Endothelial cell of umbilical vein (primary cell): ENCODE results near the gene SLC25A1. TPM values are rescaled to one million over a fixed set of nuclear protein-coding genes. Genes with fewer than 3 reads are reported as not detected.

Experiments
- BruUV-seq: library from RNA; stranded (reverse); fragments of 400-500 nt; replicated peaks from 2 replicates; lab custom pipeline; 2021; lab: Mats Ljungman, UMichigan
- CTCF ChIA-PET: fragments of 300-600, 350-600 bp; sonication (Branson Sonifier 250); formaldehyde crosslinking; loops from one replicate; lab custom pipeline; 2021; ENCODE audit warnings: antibody characterized with exemption, inconsistent platforms; lab: Charles Lee
- POLR2A ChIA-PET: fragments of 300-600, 350-600 bp; sonication (Branson Sonifier 250); formaldehyde crosslinking; loops from one replicate; lab custom pipeline; 2021; ENCODE audit warnings: antibody characterized with exemption, inconsistent platforms; lab: Charles Lee
- DNase-seq: peaks from one replicate; pipeline ENCODE4 v3.0.0-alpha.2; 2011; ENCODE audit warnings: low read depth, low spot score
- FAIRE-seq: peaks from 2 replicates; lab custom pipeline; 2011; peaks lifted over from hg19 to GRCh38; lab: Jason Lieb, UNC
- H2AFZ ChIP-seq: 2 replicates; pipeline ENCODE4 v1.6.0; 2012; ENCODE audit warnings: low read depth, low read length, control low read depth, inconsistent platforms
- H3K27ac ChIP-seq: 2 replicates; pipeline ENCODE4 v1.5.1; 2011; ENCODE audit warnings: low read depth, mild to moderate bottlenecking, control low read depth, low read length, moderate library complexity; ENCODE audit not compliant: insufficient read depth
- H3K27me3 ChIP-seq, 2 experiments: 2 replicates each; pipeline versions ENCODE4 v1.6.0 to v1.6.1; 2011; ENCODE audit warnings: low read length in 2 of 2, mixed read lengths in 1 of 2; ENCODE audit not compliant: control insufficient read depth in 2 of 2, insufficient read depth in 2 of 2
- H3K36me3 ChIP-seq, 2 experiments: 2 replicates in 1 of 2; 3 replicates in 1 of 2; pipeline ENCODE4 v1.5.1; 2011; ENCODE audit warnings: low read length in 2 of 2, mild to moderate bottlenecking in 1 of 2, moderate library complexity in 1 of 2; ENCODE audit not compliant: control insufficient read depth in 2 of 2, insufficient read depth in 2 of 2; ENCODE audit errors: extremely low read depth in 1 of 2
- H3K4me1 ChIP-seq: 3 replicates; pipeline ENCODE4 v1.5.1; 2011; ENCODE audit warnings: mild to moderate bottlenecking, low read length; ENCODE audit not compliant: control insufficient read depth, insufficient read depth; ENCODE audit errors: extremely low read depth
- H3K4me2 ChIP-seq: 2 replicates; pipeline ENCODE4 v1.6.1; 2011; ENCODE audit warnings: low read length, control low read depth, mixed read lengths; ENCODE audit not compliant: insufficient read depth
- H3K4me3 ChIP-seq, 3 experiments: fragments of 200-600 bp in 1 of 3; sonication (generic), shearing (Covaris generic) in 1 of 3; replicated peaks in 1 of 3; 2 replicates each; pipeline ENCODE4 v1.5.1; 2011 to 2016; ENCODE audit warnings: control low read depth in 3 of 3, low read length in 3 of 3, mild to moderate bottlenecking in 2 of 3, inconsistent platforms in 1 of 3, low read depth in 1 of 3, moderate library complexity in 1 of 3; ENCODE audit not compliant: insufficient read depth in 1 of 3
- H3K79me2 ChIP-seq: 2 replicates; pipeline ENCODE4 v1.6.0; 2012; ENCODE audit warnings: low read length, inconsistent platforms; ENCODE audit not compliant: control insufficient read depth, insufficient read depth
- H3K9ac ChIP-seq: replicated peaks from 2 replicates; pipeline ENCODE3; 2011; ENCODE audit warnings: low read length, control low read depth; ENCODE audit not compliant: insufficient read depth; ENCODE audit errors: extremely low read depth
- H3K9me1 ChIP-seq: replicated peaks from 3 replicates; pipeline ENCODE4 v1.6.0; 2011; ENCODE audit warnings: mild to moderate bottlenecking, low read length; ENCODE audit not compliant: control insufficient read depth, insufficient read depth; ENCODE audit errors: extremely low read depth
- H3K9me3 ChIP-seq: replicated peaks from 2 replicates; pipeline ENCODE4 v1.5.1; 2012; ENCODE audit warnings: low read length, inconsistent platforms; ENCODE audit not compliant: control insufficient read depth, insufficient read depth
- H4K20me1 ChIP-seq: replicated peaks from 2 replicates; pipeline ENCODE3; 2011; ENCODE audit warnings: mild to moderate bottlenecking, low read length; ENCODE audit not compliant: control insufficient read depth, insufficient read depth; ENCODE audit errors: extremely low read depth
- EZH2 ChIP-seq: IDR thresholded peaks from 2 replicates; pipeline ENCODE4 v1.6.1; 2012; ENCODE audit warnings: borderline replicate concordance, low read depth, mild to moderate bottlenecking, moderate library complexity, low read length, inconsistent platforms; ENCODE audit not compliant: severe bottlenecking
- FOS ChIP-seq: IDR thresholded peaks from 2 replicates; pipeline ENCODE4 v1.6.1; 2011; ENCODE audit warnings: mild to moderate bottlenecking, low read length, moderate library complexity, borderline replicate concordance; ENCODE audit not compliant: insufficient read depth
- JUN ChIP-seq: IDR thresholded peaks from 2 replicates; pipeline ENCODE4 v1.6.1; 2011; ENCODE audit warnings: borderline replicate concordance, low read depth; ENCODE audit not compliant: insufficient read length, insufficient read depth
- MYC ChIP-seq: IDR thresholded peaks from one replicate; pipeline ENCODE4 v1.6.1; 2011; ENCODE audit warnings: mild to moderate bottlenecking, low read depth, low read length
- dilution Hi-C: fragments of 300-500 bp; cut with MboI; formaldehyde crosslinking; loops from one replicate; pipeline ENCODE4 v1.15.0; 2019; ENCODE audit warnings: low sequenced_read_pairs; ENCODE audit not compliant: extremely low pct_ligation_motif_present
- intact Hi-C: fragments of 100-400 bp; cut with micrococcal nuclease; formaldehyde crosslinking; loops from one replicate; pipeline ENCODE4 v1.10.0; 2022
- polyA plus RNA-seq, 4 experiments: library from polyadenylated mRNA; depleted of rRNA in 3 of 4; stranded (reverse) in 3 of 4; unstranded in 1 of 4; fragments of >200 nt; gene quantifications; 2 replicates each; pipeline versions ENCODE4 v1.2.1 to v1.2.3, GENCODE V29; 2011 to 2012; ENCODE audit warnings: missing spikeins in 1 of 4
- total RNA-seq: library from RNA; stranded (reverse); gene quantifications from 2 replicates; pipeline ENCODE4 v1.2.3, GENCODE V29; 2021
- TF ChIP-seq, protein P1 (sequence below): IDR thresholded peaks from 2 replicates; pipeline ENCODE4 v1.6.1; 2011; ENCODE audit not compliant: insufficient read depth, insufficient read length
- TF ChIP-seq, protein P2 (sequence below), 2 donors: IDR thresholded peaks; 1 replicate in 1 of 2; 2 replicates in 1 of 2; pipeline ENCODE4 v1.5.1; 2011; ENCODE audit warnings: low read length in 2 of 2, mild to moderate bottlenecking in 2 of 2, moderate library complexity in 2 of 2, control low read depth in 1 of 2, inconsistent platforms in 1 of 2, low read depth in 1 of 2; ENCODE audit not compliant: insufficient read depth in 1 of 2; ENCODE audit errors: extremely low read depth in 1 of 2

The SLC25A1 gene
- total and polyA plus RNA-seq, 2 donors (not counting 3 experiments of a cell fraction or from before 2014, with no cell fraction given), result 80.0 to 94.5 TPM

DNA sequence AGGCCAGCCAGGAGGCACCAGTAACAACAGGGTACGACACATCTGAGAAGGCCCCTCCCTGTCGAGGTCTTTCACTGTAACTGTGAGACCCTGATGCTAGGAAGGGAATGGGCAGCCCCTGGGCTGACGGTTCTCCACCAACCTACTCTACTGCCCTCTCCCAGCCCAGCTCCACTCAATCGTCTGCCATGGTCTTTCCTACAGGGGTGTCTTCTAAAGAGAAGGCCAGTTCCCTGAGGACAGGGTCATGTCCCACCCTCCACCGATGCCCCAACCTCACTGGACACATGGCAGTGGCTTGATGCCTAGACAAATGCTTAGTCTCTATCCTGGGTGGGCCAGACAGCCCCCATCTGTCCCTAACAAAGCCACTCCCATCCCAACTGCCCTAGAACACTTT lies 46.0 kb upstream of the SLC25A1 start:
- no peak overlapping the region for H3K27ac ChIP-seq
- H3K9ac ChIP-seq, result no peak overlapping the region
- dilution Hi-C loops (no loop called here), intact Hi-C loops (no loop called here)
- DNase-seq, result no peak
- H3K9me3 ChIP-seq, result no peaks in the 10 kb centered on the region
- no peaks in the 10 kb centered on the region for H3K4me1 ChIP-seq
- CTCF ChIA-PET, result no interaction called here
- POLR2A ChIA-PET, result no interaction called here
- H2AFZ ChIP-seq, result no peak overlapping the region
- no peaks in the 10 kb centered on the region for H3K27me3 ChIP-seq
- H3K9me1 ChIP-seq, result no peaks in the 10 kb centered on the region
- no peak for TF ChIP-seq FOS
- H3K79me2 ChIP-seq, result no peaks in the 10 kb centered on the region
- BruUV-seq, result no TSS peak
- no peak overlapping the region for H3K4me2 ChIP-seq
- no peak for FAIRE-seq
- H3K36me3 ChIP-seq, result no peaks in the 10 kb centered on the region
- H3K4me3 ChIP-seq, result no peak overlapping the region
- no peaks in the 10 kb centered on the region for H4K20me1 ChIP-seq

DNA sequence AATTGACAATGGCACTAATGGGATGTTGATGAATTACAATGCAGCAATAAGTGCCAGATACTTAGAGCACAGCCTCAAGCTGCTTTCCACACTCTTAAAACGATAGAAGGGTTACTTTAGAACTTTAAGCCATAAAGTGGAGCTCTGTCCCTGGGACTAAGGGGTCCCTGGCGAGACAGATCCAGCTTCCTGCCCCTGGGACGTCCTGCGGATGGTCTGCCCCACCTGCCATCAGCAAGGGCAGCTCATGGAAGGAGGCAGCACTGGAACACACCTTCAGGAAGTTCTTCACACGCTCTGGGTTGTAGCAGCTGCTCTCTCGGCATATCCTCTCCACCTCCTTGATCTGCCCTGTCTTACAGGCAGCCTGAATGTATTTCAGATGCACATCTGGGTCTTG lies 45.1 kb upstream of the SLC25A1 start:
- intact Hi-C loops, result no loop called here

More for the DNA sequence above, 45.1 kb upstream of the SLC25A1 start:
- no peaks in the 10 kb centered on the region for H3K9me3 ChIP-seq
- ChIA-PET CTCF (interaction anchor here (0.8 to 1.1 kb wide), 2 partner anchors 10 to 44 kb away, joined by 3 read pairs; no protein-coding TSS in a partner anchor), POLR2A (no interaction called here)
- no peaks in the 10 kb centered on the region for H3K36me3 ChIP-seq
- no peak overlapping the region for H3K9ac ChIP-seq
- no peak for TF ChIP-seq FOS
- TF ChIP-seq, protein P1, sequence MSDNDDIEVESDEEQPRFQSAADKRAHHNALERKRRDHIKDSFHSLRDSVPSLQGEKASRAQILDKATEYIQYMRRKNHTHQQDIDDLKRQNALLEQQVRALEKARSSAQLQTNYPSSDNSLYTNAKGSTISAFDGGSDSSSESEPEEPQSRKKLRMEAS, result no peak
- TF ChIP-seq, protein P2, sequence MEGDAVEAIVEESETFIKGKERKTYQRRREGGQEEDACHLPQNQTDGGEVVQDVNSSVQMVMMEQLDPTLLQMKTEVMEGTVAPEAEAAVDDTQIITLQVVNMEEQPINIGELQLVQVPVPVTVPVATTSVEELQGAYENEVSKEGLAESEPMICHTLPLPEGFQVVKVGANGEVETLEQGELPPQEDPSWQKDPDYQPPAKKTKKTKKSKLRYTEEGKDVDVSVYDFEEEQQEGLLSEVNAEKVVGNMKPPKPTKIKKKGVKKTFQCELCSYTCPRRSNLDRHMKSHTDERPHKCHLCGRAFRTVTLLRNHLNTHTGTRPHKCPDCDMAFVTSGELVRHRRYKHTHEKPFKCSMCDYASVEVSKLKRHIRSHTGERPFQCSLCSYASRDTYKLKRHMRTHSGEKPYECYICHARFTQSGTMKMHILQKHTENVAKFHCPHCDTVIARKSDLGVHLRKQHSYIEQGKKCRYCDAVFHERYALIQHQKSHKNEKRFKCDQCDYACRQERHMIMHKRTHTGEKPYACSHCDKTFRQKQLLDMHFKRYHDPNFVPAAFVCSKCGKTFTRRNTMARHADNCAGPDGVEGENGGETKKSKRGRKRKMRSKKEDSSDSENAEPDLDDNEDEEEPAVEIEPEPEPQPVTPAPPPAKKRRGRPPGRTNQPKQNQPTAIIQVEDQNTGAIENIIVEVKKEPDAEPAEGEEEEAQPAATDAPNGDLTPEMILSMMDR (IDR thresholded peaks at IDR 0.05; ENCODE audit: extremely low read depth in 1 of 2, insufficient read depth in 1 of 2, low read depth in 1 of 2, low read length in 2 of 2), result no peak
- TF ChIP-seq JUN, result no peak
- no peak for TF ChIP-seq EZH2
- no peak for TF ChIP-seq MYC
- no peak for FAIRE-seq
- no peak overlapping the region for H3K4me2 ChIP-seq
- BruUV-seq, result no TSS peak
- no peak overlapping the region for H3K27ac ChIP-seq
- H3K9me1 ChIP-seq, result no peaks in the 10 kb centered on the region
- dilution Hi-C loops, result no loop called here
- no peak overlapping the region for H2AFZ ChIP-seq
- no peaks in the 10 kb centered on the region for H3K79me2 ChIP-seq
- H4K20me1 ChIP-seq, result no peaks in the 10 kb centered on the region
- no peaks in the 10 kb centered on the region for H3K27me3 ChIP-seq
- no peak overlapping the region for H3K4me3 ChIP-seq
- no peaks in the 10 kb centered on the region for H3K4me1 ChIP-seq
- DNase-seq, result no peak
